Measurements from ENCODE around the gene TMEM63C. TPM values are rescaled to one million over a fixed set of nuclear protein-coding genes. Genes with fewer than 3 reads are reported as not detected.
A peak's percentile ranks its signal among the peaks of the same experiment; 100 is the strongest.

The TMEM63C gene
- total RNA-seq, 4 donors from 2014 or later = 12.3 to 32.8 (median 19.9) TPM

DNA sequence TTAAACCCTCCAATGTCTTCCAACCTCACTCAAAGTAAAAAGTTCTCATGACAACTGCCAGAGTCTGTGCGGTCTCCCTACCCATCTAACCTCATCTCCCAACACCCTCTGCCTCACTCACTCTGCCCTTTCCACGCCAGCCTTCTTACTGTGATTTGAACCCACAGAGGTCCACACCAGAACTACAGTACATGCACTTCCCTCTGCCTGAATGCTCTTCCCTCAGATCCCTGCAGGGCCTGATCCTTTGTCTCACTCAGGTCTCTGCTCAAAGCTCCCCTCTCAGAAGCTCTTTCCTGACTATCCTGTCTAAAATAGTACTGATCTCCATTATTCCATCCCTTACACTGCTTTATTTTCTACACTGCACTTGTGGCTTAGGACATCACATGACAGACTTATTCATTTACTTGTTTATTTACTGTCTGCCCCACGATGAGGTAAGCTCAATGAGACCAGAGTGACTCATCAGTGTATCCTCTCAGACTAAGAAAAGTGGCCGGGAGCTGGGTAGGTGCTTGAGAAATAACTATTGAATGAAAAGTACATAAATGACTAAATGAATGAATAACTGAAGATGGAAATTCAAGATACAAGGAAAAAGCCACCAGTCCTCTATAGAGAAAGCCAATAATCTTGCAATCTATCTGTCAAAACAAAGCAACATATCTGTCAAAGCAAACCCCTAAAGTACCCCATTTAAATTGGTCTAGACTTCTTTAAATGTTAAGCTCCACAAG lies 122.0 kb downstream of the TMEM63C start:
- Histone ChIP-seq H3K27ac (peak overlapping the region; percentile 47), H3K27me3 (no peaks in the 10 kb centered on the region), H3K4me3 (no peak overlapping the region), H3K4me1 (peaks cover 36% of the 10 kb centered on the region), H3K9me3 (no peaks in the 10 kb centered on the region), H3K36me3 (peaks cover 8% of the 10 kb centered on the region)
- TF ChIP-seq, protein P1, sequence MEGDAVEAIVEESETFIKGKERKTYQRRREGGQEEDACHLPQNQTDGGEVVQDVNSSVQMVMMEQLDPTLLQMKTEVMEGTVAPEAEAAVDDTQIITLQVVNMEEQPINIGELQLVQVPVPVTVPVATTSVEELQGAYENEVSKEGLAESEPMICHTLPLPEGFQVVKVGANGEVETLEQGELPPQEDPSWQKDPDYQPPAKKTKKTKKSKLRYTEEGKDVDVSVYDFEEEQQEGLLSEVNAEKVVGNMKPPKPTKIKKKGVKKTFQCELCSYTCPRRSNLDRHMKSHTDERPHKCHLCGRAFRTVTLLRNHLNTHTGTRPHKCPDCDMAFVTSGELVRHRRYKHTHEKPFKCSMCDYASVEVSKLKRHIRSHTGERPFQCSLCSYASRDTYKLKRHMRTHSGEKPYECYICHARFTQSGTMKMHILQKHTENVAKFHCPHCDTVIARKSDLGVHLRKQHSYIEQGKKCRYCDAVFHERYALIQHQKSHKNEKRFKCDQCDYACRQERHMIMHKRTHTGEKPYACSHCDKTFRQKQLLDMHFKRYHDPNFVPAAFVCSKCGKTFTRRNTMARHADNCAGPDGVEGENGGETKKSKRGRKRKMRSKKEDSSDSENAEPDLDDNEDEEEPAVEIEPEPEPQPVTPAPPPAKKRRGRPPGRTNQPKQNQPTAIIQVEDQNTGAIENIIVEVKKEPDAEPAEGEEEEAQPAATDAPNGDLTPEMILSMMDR (IDR thresholded peaks at IDR 0.05) = no peak
- no peak for TF ChIP-seq POLR2A (IDR thresholded peaks at IDR 0.05)
- TF ChIP-seq POLR2AphosphoS5 (IDR thresholded peaks at IDR 0.05) = no peak
- no peak for DNase-seq (ENCODE audit: low spot score in 2 of 2)
- 52% methylated on average over 4 of the region's 4 CpGs for WGBS

DNA sequence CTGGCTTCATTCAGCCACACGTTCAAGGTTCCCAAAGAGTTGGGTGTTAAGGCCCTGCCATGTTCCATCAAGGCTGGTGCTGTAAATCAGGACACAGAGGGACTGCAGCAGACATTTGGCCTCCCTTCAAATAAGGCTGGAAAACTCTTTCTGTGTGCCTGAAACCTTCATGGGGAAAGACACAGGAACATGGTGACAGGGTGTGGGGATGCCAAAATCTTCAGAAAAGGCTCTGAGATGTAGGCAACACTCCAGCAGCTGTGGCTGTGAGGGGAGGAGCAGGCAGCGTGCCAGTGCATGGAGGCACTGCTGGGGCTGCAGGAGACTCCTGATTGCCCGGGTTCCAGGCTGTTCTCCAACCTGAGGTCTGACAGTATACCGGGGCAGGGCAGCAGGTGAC lies 124.1 kb downstream of the TMEM63C start:
- Histone ChIP-seq H3K4me1 (peaks cover 36% of the 10 kb centered on the region), H3K36me3 (peaks cover 5% of the 10 kb centered on the region), H3K9me3 (no peaks in the 10 kb centered on the region), H3K4me3 (no peak overlapping the region), H3K27ac (peak overlapping the region; percentile 51), H3K27me3 (no peaks in the 10 kb centered on the region)
- no peak for DNase-seq (ENCODE audit: low spot score in 2 of 2)
- TF ChIP-seq POLR2AphosphoS5 (IDR thresholded peaks at IDR 0.05) (no peak), POLR2A (IDR thresholded peaks at IDR 0.05) (no peak), EP300 (IDR thresholded peaks at IDR 0.05) (no peak)
- TF ChIP-seq, protein P1 (IDR thresholded peaks at IDR 0.05) = no peak
- WGBS = 59% methylated on average over 4 of the region's 4 CpGs

DNA sequence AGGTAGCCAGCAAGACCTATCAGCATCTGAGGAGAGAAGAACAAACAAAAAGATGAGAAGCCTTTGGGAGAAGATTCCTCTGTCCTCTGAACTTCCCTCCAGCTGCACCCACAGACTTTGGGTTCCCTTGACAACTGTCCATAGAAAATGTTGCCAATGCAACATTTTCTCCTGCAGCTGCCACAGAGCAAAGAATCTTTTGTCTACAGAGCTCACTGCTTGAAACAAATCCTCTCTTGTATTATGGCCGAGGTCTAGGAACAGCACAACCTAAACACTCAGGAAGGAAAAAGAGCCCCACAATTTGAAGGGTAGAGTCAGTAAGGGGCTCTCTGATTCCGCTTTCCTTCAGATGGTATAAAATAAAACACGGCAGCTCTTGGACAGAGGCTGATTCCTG lies 124.8 kb downstream of the TMEM63C start:
- WGBS = 47% methylated on average over 3 of the region's 3 CpGs
- TF ChIP-seq POLR2A (IDR thresholded peaks at IDR 0.05) = no peak
- no peak for TF ChIP-seq EP300 (IDR thresholded peaks at IDR 0.05)
- TF ChIP-seq, protein P1 (IDR thresholded peaks at IDR 0.05) = no peak
- TF ChIP-seq POLR2AphosphoS5 (IDR thresholded peaks at IDR 0.05) = no peak
- no peaks in the 10 kb centered on the region for H3K27me3 ChIP-seq
- H3K36me3 ChIP-seq = peaks cover 5% of the 10 kb centered on the region
- no peaks in the 10 kb centered on the region for H3K9me3 ChIP-seq
- peak overlapping the region; percentile 51 for H3K27ac ChIP-seq
- DNase-seq (ENCODE audit: low spot score in 2 of 2) = no peak
- H3K4me3 ChIP-seq = no peak overlapping the region
- H3K4me1 ChIP-seq = peaks cover 39% of the 10 kb centered on the region

DNA sequence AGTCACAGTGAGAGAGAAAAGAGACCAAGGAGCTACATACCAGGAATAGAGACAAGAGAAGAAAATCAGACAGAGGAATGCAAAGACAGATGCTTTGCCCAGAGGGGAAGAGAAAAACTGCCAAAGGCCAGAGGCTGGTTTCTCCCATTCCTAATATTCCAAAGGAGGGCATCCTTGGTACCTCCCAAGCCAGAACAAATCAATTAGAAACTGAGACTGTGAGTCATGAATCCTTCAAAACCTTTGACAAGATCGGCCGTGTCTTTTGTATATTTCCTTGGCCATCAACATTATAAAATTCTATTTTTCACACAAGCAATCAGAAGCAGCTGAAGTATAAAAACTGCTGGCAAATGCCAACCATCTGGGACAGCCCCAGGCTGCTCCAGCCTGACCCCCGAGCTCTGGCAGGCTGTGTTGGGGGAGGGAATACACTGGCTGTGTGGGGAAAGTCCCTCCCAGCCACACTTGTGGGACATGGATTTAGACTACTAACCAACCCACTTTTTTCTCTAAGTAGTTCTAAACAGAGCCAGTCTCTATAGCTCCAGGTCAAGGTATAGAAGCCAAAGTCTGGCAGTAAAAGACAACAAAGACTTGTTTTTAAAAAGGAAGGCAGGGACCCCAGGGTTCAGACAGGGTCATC lies 125.4 kb downstream of the TMEM63C start:
- DNase-seq (ENCODE audit: low spot score in 2 of 2) = no peak
- H3K4me1 ChIP-seq = peaks cover 39% of the 10 kb centered on the region
- TF ChIP-seq POLR2AphosphoS5 (IDR thresholded peaks at IDR 0.05) = no peak
- TF ChIP-seq, protein P1 (IDR thresholded peaks at IDR 0.05) = no peak
- TF ChIP-seq POLR2A (IDR thresholded peaks at IDR 0.05) = no peak
- no peak for TF ChIP-seq EP300 (IDR thresholded peaks at IDR 0.05)
- no peak overlapping the region for H3K4me3 ChIP-seq
- 16% methylated on average over 3 of the region's 3 CpGs for WGBS
- no peaks in the 10 kb centered on the region for H3K27me3 ChIP-seq
- peaks cover 5% of the 10 kb centered on the region for H3K36me3 ChIP-seq
- H3K9me3 ChIP-seq = no peaks in the 10 kb centered on the region
- H3K27ac ChIP-seq = peak overlapping the region; percentile 51

Other genes with a start within 250 kb of the TMEM63C start
- gene IRF2BPL, start 153.1 kb upstream of the TMEM63C start, total RNA-seq = 10 to 100 TPM; 44.7 to 72.7 (median 65.6) TPM
- 10 to 100 TPM; 47.2 to 79.0 (median 53.9) TPM for gene CIPC, start 83.5 kb upstream of the TMEM63C start, total RNA-seq
- gene ZDHHC22, start 40.0 kb upstream of the TMEM63C start, total RNA-seq = not detected
- not detected for gene NGB, start 89.4 kb downstream of the TMEM63C start, total RNA-seq
- gene POMT2, start 139.1 kb downstream of the TMEM63C start, total RNA-seq = 10 to 100 TPM; 16.3 to 72.0 (median 19.4) TPM
- gene GSTZ1, start 139.2 kb downstream of the TMEM63C start, total RNA-seq = 10 to 100 TPM; 26.1 to 41.1 (median 31.6) TPM
- 10 to 100 TPM in 1 of 4 donors, 1 to 10 TPM in 3; 5.3 to 11.2 (median 7.9) TPM for gene TMED8, start 195.3 kb downstream of the TMEM63C start, total RNA-seq
- gene SAMD15, start 195.6 kb downstream of the TMEM63C start, total RNA-seq = under 1 TPM in 1 of 4 donors, not detected in 3; 0.93 TPM
- under 1 TPM in 3 of 4 donors, not detected in 1; 0.38 to 0.47 (median 0.40) TPM for gene NOXRED1, start 241.7 kb downstream of the TMEM63C start, total RNA-seq